H1 (cell line): Measurements from ENCODE around the gene HACL1. TPM values are rescaled to one million over a fixed set of nuclear protein-coding genes. Genes with fewer than 3 reads are reported as not detected.

Experiments
- EGR1 ChIP-seq: IDR thresholded peaks from 2 replicates; pipeline ENCODE4 v1.6.1; 2011; ENCODE audit warnings: low read depth, low read length, borderline replicate concordance
- FOSL1 ChIP-seq: IDR thresholded peaks from 2 replicates; pipeline ENCODE4 v1.6.1; 2011; ENCODE audit warnings: mild to moderate bottlenecking, low read depth, low read length, moderate library complexity; ENCODE audit not compliant: insufficient read depth
- GTF2F1 ChIP-seq: IDR thresholded peaks from 2 replicates; pipeline ENCODE4 v1.6.1; 2012; ENCODE audit warnings: low read depth, low read length, improper control_type of control experiment, borderline replicate concordance
- polyA plus RNA-seq, 7 experiments: library from polyadenylated mRNA; depleted of rRNA in 3 of 7; stranded (reverse) in 5 of 7; unstranded in 2 of 7; fragments of >200 nt in 5 of 7; fragments of 200-250 nt in 2 of 7; gene quantifications; 1 replicate in 5 of 7; 2 replicates in 1 of 7; 4 replicates in 1 of 7; pipeline versions ENCODE4 v1.2.1 to v1.2.3, GENCODE V29; 2011 to 2013; ENCODE audit warnings: missing spikeins in 2 of 7, mixed read lengths in 2 of 7
- total RNA-seq: library from RNA; stranded (reverse); fragmentation: NEBNext Ultra II Directional; extraction: Animal tissue kit (Norgen Biotek cat#: 25700); gene quantifications from 2 replicates; pipeline ENCODE4 v1.2.1, GENCODE V29; 2021

HACL1 gene
- total and polyA plus RNA-seq, 2 of the 8 experiments (the other 6 are each of a cell fraction or from before 2014, with no cell fraction given) = 38.2 to 46.0 TPM

GRCh38 chr3:15513116-15513515 lies 88.3 kb downstream of the HACL1 start (continued):
- TF ChIP-seq GTF2F1 = no peak
- TF ChIP-seq EGR1 = no peak
- TF ChIP-seq FOSL1 = no peak
